Activated CD4-positive, alpha-beta T cell treated with anti-CD3 and anti-CD28 coated beads, Interleukin-2, Interleukin-4, amounts not matched to agents 100 ng/mL and 50 ng/mL, durations not matched to agents 16 hours and 8 hours (primary cell): ENCODE results near the gene ATP5PF.
"Not testable (repeated sequence)": the region's sequence is repeated elsewhere in the genome, so short reads cannot be mapped to it uniquely, and the experiment has no call there.

Source experiments
- DNase-seq: peaks from one replicate; pipeline ENCODE4 v3.0.0-alpha.2; 2020; ENCODE audit warnings: low spot score

ATP5PF gene

DNA sequence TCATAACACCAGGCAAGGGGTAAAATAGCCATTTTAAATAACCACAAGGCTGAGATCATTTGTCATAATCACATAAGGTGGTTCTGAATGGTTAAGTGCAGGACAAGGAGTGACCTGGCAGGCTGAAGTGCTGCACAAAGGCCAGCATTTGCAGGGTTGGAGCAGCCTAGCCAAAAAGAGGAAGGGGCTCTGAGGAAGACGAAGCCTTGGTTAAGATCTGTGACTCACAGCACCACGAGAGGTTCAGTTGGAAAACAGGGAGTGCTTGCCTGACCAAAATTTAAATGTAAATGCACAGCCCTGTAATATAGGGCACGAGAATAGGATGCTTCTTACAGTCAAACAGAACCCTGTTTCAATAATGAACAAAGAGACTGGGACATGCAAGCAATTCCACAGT lies 12.1 kb downstream of the ATP5PF start:
- DNase-seq = no peak

DNA sequence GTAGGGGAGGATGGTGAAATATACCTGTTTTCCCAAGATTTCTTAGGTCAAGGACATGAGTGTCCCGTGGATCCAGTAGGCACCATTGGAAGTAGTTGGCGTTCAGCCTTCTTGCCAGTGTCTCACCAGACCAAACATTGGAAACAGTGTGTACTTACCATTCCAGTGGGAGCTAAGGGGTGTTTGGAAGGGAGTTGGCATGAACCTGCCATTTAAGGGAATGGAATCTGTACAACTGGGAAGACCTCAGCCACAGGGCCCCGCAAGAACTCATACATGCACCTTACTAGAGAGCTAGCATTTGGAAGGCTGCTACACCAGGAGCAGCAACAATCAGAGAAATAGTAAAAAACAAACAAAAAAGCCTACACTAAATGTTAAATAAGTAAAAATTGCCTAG lies 12.7 kb downstream of the ATP5PF start:
- DNase-seq = no peak

DNA sequence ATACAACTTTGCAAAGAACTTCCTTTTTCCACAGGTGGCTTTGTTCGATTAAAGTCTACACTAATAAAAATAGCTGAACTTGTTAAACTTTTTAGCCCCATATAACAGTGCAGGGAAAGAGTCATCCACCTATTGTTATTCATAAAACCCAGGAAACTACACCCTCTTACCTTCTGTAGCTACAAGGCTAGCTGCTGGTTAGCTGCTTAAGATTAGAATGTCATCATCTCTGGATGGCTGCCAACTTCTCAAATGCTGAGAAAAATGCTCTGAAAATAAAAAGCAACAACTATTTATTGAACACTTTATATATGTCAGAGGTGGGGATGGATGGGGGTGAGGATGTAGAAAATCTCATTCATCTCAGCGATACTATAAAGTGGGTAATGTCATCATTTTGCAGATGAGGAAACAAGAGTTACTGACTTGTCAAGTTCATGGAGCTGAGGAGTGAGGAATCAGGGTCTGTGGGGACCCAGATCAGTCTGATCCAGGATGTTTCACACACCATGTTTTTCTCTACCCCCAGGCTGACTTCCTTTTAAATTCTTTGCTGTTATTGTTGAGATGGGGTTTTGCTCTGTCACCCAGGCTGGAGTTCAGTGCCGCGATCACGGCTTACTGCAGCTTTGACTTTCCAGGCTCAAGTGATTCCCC lies 17.1 kb downstream of the ATP5PF start:
- DNase-seq = no peak

DNA sequence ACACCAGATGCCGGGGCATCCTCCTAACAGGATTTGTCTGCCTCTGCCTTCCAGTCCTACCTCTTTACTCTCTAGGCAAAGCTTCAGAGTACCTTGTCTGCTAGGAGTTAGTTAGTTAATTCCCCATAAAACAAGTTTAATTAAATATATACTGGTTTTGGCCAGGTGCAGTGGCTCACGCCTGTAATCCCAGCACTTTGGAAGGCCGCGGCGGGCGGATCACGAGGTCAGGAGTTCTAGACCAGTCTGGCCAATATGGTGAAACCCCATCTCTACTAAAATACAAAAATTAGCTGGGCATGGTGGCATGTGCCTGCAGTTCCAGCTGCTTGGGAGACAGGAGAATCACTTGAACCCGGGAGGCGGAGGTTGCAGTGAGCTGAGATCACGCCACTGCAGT lies 20.6 kb downstream of the ATP5PF start:
- not testable (repeated sequence) for DNase-seq

DNA sequence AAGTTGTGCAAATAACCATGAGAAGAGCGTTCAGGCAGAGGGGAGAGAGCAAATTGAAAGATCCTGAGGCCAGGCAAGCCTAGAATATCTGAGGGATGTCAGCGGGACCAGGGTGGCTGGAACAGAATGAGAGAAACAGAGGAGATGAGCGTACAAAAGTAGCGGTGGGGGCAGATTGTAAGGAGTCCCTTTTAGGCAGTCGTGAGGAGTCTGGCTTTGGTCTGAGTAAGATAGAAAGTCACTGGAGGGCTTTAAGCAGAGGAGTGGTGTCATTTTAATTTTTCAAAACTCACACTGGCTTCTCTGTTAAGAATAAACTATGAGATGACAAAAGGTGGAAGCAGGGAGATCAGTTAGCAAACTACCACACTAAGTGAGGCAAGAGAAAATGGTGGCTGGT lies 24.2 kb downstream of the ATP5PF start:
- no peak for DNase-seq

GRCh38 chr21:25709684-25710265 lies 24.9 kb downstream of the ATP5PF start:
- no peak for DNase-seq

DNA sequence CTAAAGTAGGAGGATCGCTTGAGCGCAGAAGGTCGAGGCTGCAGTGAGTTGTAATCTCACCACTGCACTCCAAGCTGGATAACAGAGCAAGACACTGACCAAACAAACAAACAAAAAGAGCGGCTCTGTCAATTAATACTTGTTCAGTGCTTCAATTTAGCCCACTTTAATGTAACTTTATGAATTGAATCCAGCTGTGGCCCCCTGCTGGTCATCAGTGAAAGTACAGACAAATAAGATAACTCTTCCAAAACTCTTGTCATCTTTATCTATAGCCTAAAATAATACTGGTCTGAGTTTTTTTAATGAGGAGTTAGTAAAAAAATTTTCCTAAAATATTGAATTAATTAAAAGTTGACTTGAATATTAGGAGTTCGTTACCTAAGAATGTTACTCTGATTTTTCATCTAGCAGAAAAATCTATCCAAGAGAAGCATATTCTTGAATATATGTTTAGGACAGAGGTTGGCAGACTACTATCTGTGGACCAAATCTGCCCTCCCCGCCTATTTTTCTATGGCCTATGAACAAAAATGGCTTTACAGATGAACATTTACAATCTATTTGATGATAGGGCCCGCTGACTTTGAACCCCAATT lies 26.1 kb downstream of the ATP5PF start:
- DNase-seq = peak; percentile 42

GRCh38 chr21:25701529-25701928 lies 33.2 kb downstream of the ATP5PF start:
- DNase-seq = no peak

GRCh38 chr21:25700741-25701140 lies 34.0 kb downstream of the ATP5PF start:
- no peak for DNase-seq

- DNase-seq = not testable (repeated sequence)
Measured at GRCh38 chr21:25695461-25695860, 39.2 kb downstream of the ATP5PF start.

GRCh38 chr21:25691976-25692375 lies 42.7 kb downstream of the ATP5PF start:
- no peak for DNase-seq

DNA sequence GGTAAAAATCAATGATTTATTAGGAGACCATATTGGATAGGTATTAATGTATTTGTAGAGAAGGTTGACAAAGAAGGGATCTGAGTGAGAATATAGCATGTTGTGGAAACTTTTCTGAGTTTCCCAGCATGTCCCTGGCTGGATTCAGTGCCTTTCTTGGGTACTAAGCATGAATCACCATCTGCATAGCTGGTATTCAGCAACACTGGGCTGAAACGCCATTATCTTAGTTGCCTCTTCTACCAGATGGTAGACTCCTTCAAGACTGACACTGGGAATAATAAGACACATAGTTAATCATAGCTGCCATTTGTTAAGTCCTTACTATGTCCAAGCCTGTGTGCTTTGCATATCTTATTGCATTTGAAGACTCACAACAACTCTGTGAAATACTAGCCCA lies 45.5 kb downstream of the ATP5PF start:
- no peak for DNase-seq

DNA sequence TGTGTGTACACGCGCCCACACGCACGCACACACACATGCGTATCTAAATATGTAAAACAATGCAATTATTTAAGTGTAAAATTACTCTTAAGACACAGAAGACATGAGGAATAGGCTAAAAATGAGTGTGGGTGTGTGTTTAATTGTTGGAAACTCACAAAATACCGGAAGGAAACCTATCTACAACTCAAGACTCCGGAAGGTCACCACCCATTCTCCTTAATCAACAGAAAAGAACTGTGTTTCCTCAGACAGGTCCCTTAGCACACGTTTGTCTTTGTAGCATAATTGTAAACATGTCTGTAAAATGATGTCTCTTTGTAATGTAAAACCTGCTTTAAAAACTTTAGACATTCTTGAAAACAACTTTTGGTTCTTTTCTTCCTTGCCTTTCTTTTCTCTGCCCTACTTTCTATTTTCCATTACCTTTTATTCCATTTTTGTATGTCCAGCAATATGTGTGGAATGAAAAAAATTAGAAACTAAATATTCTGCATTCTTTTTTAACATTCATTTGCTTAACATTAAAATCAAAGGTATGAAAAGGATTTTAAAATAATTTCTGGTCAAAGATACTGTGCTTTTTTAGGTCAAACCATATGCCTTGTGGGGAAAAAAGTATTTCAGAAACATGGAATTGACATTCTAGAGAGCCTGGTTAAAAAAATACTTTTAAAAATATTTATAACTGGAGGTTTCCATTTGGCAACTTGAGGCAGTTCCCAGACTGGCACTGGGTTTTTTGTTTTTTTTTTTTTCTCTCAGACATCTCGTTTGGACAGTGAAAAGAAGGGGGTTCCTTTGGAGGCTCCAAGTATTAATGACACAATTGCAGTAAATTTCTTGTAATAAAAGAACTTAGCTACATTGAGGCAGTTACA lies 46.2 kb downstream of the ATP5PF start:
- no peak for DNase-seq

GRCh38 chr21:25687787-25688186 lies 46.9 kb downstream of the ATP5PF start:
- no peak for DNase-seq

GRCh38 chr21:25682382-25682781 lies 52.3 kb downstream of the ATP5PF start:
- DNase-seq = no peak

DNA sequence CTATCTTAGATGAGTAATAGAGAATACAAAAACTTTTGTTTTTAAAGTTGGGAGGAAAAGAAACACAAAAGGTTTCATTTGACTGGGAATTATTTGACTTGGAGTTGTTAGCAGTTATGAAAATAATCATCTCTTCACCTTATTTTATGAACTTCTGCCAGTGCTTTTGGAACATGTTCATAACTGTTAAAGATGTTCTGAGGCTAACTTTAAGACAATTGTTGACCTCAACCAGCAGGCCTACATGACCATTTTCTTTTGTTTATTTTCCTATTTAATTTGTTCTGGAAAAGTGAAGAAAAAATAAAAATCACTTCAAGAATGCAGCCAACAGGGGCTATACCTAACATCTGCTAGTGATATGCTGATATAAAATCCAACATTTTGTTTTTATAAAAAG lies 58.3 kb downstream of the ATP5PF start:
- DNase-seq = no peak
